ENCODE measurements around the gene CENPH. TPM values are rescaled to one million over a fixed set of nuclear protein-coding genes. Genes with fewer than 3 reads are reported as not detected.
"Not testable (repeated sequence)": the region's sequence is repeated elsewhere in the genome, so short reads cannot be mapped to it uniquely, and the experiment has no call there.

CENPH gene
- total and polyA plus RNA-seq, 4 experiments from 2014 or later = 6.1 to 8.3 (median 6.6) TPM

- no peak overlapping the region for H3K4me3 Mint-ChIP-seq
- Histone ChIP-seq H3K36me3 (ENCODE audit: insufficient read depth, low read length) (peaks cover 13% of the 10 kb centered on the region), H3K4me1 (ENCODE audit: insufficient read depth, low read length) (peaks cover 17% of the 10 kb centered on the region), H3K4me3 (ENCODE audit: low read length in 2 of 2) (no peak overlapping the region), H3K27me3 (ENCODE audit: insufficient read depth, low read length) (no peaks in the 10 kb centered on the region), H3K9me3 (ENCODE audit: control insufficient read depth in 1 of 2, low read length in 2 of 2) (no peaks in the 10 kb centered on the region), H3K27ac (ENCODE audit: low read depth, low read length) (no peak overlapping the region)
- H3K27me3 Mint-ChIP-seq = no peaks in the 10 kb centered on the region
- H3K27ac Mint-ChIP-seq = peak overlapping the region in 3 of 7 donors; percentile 24 to 69 (median 68)
- DNase-seq = no peak
- intact Hi-C loops (cut with micrococcal nuclease) = loop anchor here (5.0 kb wide), 1 partner anchor 190 kb away; no protein-coding TSS in a partner anchor
- H3K9me3 Mint-ChIP-seq = no peaks in the 10 kb centered on the region
- POLR2A ChIA-PET (ENCODE audit: partially characterized antibody) = interaction anchor here (7.8 kb wide), 1 partner anchor 13 kb away, joined by 81 read pairs; a partner anchor contains a TSS
- CTCF ChIA-PET (ENCODE audit: partially characterized antibody) = no interaction called here
- peaks cover 9 to 32% (median 18%) of the 10 kb centered on the region in 4 donors for H3K4me1 Mint-ChIP-seq
- peaks cover 0 to 18% of the 10 kb centered on the region in 2 donors for H3K36me3 Mint-ChIP-seq
Measured at GRCh38 chr5:69231851-69232250, 42.5 kb downstream of the CENPH start.

- ChIA-PET POLR2A (ENCODE audit: partially characterized antibody) (interaction anchor here (0.6 to 7.8 kb wide), 12 partner anchors 9 to 244 kb away, joined by 3 to 81 read pairs (median 4); partner anchors contain the start of genes AK6, CCDC125, CCNB1 and CENPH), CTCF (ENCODE audit: partially characterized antibody) (interaction anchor here (0.6 to 2.1 kb wide), 10 partner anchors 12 to 192 kb away, joined by 3 to 9 read pairs (median 4); partner anchors contain the start of genes CCDC125 and SLC30A5)
- Mint-ChIP-seq H3K4me1 (peaks cover 26 to 58% (median 40%) of the 10 kb centered on the region in 4 donors), H3K4me3 (peak within 1 kb of the TSS; percentile 92 to 99 (median 98)), H3K27ac (peak within 1 kb of the TSS; percentile 83 to 97 (median 96)), H3K9me3 (no peaks in the 10 kb centered on the region), H3K27me3 (no peaks in the 10 kb centered on the region), H3K36me3 (peaks cover 4 to 33% of the 10 kb centered on the region in 2 donors)
- peak; percentile 88 to 95 (median 90) for DNase-seq
- intact Hi-C loops (cut with micrococcal nuclease) = loop anchor here (1.0 to 5.0 kb wide), 6 partner anchors 17 to 192 kb away; partner anchors contain the start of genes AK6, CCNB1, CENPH and RAD17
- no peaks in the 10 kb centered on the region for H3K27me3 ChIP-seq (ENCODE audit: insufficient read depth, low read length)
- H3K27ac ChIP-seq (ENCODE audit: low read depth, low read length) = peak within 1 kb of the TSS; percentile 91
- no peaks in the 10 kb centered on the region for H3K9me3 ChIP-seq (ENCODE audit: control insufficient read depth in 1 of 2, low read length in 2 of 2)
- H3K36me3 ChIP-seq (ENCODE audit: insufficient read depth, low read length) = peaks cover 5% of the 10 kb centered on the region
- H3K4me1 ChIP-seq (ENCODE audit: insufficient read depth, low read length) = peaks cover 31% of the 10 kb centered on the region
- peak within 1 kb of the TSS; percentile 93 to 97 for H3K4me3 ChIP-seq (ENCODE audit: low read length in 2 of 2)
Measured at GRCh38 chr5:69234457-69235268, 45.3 kb downstream of the CENPH start, which contains the start of gene CDK7. CDK7 (plus strand) TSS chr5:69234886; CDS start chr5:69234976, 90 bp downstream.

GRCh38 chr5:69236733-69237132 is 47.4 kb downstream of the CENPH start:
- H3K4me1 Mint-ChIP-seq = peaks cover 36 to 72% (median 52%) of the 10 kb centered on the region in 4 donors
- DNase-seq; H3K9me3 ChIP-seq (ENCODE audit: control insufficient read depth in 1 of 2, low read length in 2 of 2); H3K36me3 ChIP-seq (ENCODE audit: insufficient read depth, low read length); H3K27me3 Mint-ChIP-seq; H3K9me3 Mint-ChIP-seq; H3K27me3 ChIP-seq (ENCODE audit: insufficient read depth, low read length); H3K27ac ChIP-seq (ENCODE audit: low read depth, low read length); intact Hi-C loops (cut with micrococcal nuclease); H3K4me3 ChIP-seq (ENCODE audit: low read length in 2 of 2): not testable (repeated sequence)
- H3K27ac Mint-ChIP-seq = peak overlapping the region in 4 of 7 donors; percentile 31 to 89 (median 78)
- H3K4me3 Mint-ChIP-seq = peak overlapping the region in 7 of 8 donors; percentile 43 to 86 (median 70)
- POLR2A ChIA-PET (ENCODE audit: partially characterized antibody) = interaction anchor here (7.8 kb wide), 1 partner anchor 18 kb away, joined by 81 read pairs; a partner anchor contains a TSS
- H3K36me3 Mint-ChIP-seq = peaks cover 17 to 36% of the 10 kb centered on the region in 2 donors
- CTCF ChIA-PET (ENCODE audit: partially characterized antibody) = interaction anchor here (1.6 kb wide), 1 partner anchor 143 kb away, joined by 4 read pairs; the partner anchor contains the start of gene SLC30A5
- peaks cover 31% of the 10 kb centered on the region for H3K4me1 ChIP-seq (ENCODE audit: insufficient read depth, low read length)

- peaks cover 41 to 81% (median 59%) of the 10 kb centered on the region in 4 donors for H3K4me1 Mint-ChIP-seq
- Histone ChIP-seq H3K36me3 (ENCODE audit: insufficient read depth, low read length) (peaks cover 5% of the 10 kb centered on the region), H3K4me3 (ENCODE audit: low read length in 2 of 2) (no peak overlapping the region), H3K4me1 (ENCODE audit: insufficient read depth, low read length) (peaks cover 32% of the 10 kb centered on the region), H3K27ac (ENCODE audit: low read depth, low read length) (no peak overlapping the region), H3K27me3 (ENCODE audit: insufficient read depth, low read length) (no peaks in the 10 kb centered on the region), H3K9me3 (ENCODE audit: control insufficient read depth in 1 of 2, low read length in 2 of 2) (no peaks in the 10 kb centered on the region)
- DNase-seq = no peak
- peaks cover 25 to 40% of the 10 kb centered on the region in 2 donors for H3K36me3 Mint-ChIP-seq
- POLR2A ChIA-PET (ENCODE audit: partially characterized antibody) = no interaction called here
- no peaks in the 10 kb centered on the region for H3K9me3 Mint-ChIP-seq
- H3K4me3 Mint-ChIP-seq = peak overlapping the region in 7 of 8 donors; percentile 8 to 86 (median 63)
- intact Hi-C loops (cut with micrococcal nuclease) = no loop called here
- peak overlapping the region in 3 of 7 donors; percentile 43 to 51 (median 46) for H3K27ac Mint-ChIP-seq
- H3K27me3 Mint-ChIP-seq = no peaks in the 10 kb centered on the region
- CTCF ChIA-PET (ENCODE audit: partially characterized antibody) = interaction anchor here (0.8 kb wide), 1 partner anchor 25 kb away, joined by 3 read pairs; no protein-coding TSS in a partner anchor
Measured at GRCh38 chr5:69237877-69238276, 48.5 kb downstream of the CENPH start.

- no peaks in the 10 kb centered on the region for H3K9me3 Mint-ChIP-seq
- ChIA-PET CTCF (ENCODE audit: partially characterized antibody) (interaction anchor here (0.5 to 0.6 kb wide), 2 partner anchors 32 to 100 kb away, joined by 3 read pairs; no protein-coding TSS in a partner anchor), POLR2A (ENCODE audit: partially characterized antibody) (no interaction called here)
- Histone ChIP-seq H3K27ac (ENCODE audit: low read depth, low read length) (no peak overlapping the region), H3K27me3 (ENCODE audit: insufficient read depth, low read length) (no peaks in the 10 kb centered on the region), H3K36me3 (ENCODE audit: insufficient read depth, low read length) (peaks cover 5% of the 10 kb centered on the region), H3K4me3 (ENCODE audit: low read length in 2 of 2) (no peak overlapping the region), H3K4me1 (ENCODE audit: insufficient read depth, low read length) (peaks cover 38% of the 10 kb centered on the region), H3K9me3 (ENCODE audit: control insufficient read depth in 1 of 2, low read length in 2 of 2) (no peaks in the 10 kb centered on the region)
- peak overlapping the region in 5 of 8 donors; percentile 11 to 53 (median 38) for H3K4me3 Mint-ChIP-seq
- H3K4me1 Mint-ChIP-seq = peaks cover 46 to 87% (median 64%) of the 10 kb centered on the region in 4 donors
- intact Hi-C loops (cut with micrococcal nuclease) = no loop called here
- no peaks in the 10 kb centered on the region for H3K27me3 Mint-ChIP-seq
- H3K27ac Mint-ChIP-seq = peak overlapping the region in 2 of 7 donors; percentile 13 to 45
- H3K36me3 Mint-ChIP-seq = peaks cover 32 to 45% of the 10 kb centered on the region in 2 donors
- DNase-seq = no peak
Measured at GRCh38 chr5:69238760-69239251, 49.4 kb downstream of the CENPH start.

- CTCF ChIA-PET (ENCODE audit: partially characterized antibody) = interaction anchor here (1.0 kb wide), 1 partner anchor 73 kb away, joined by 4 read pairs; no protein-coding TSS in a partner anchor
- H3K27ac Mint-ChIP-seq = peak overlapping the region in 3 of 7 donors; percentile 4 to 38 (median 5)
Measured at GRCh38 chr5:69242215-69242927, 53.0 kb downstream of the CENPH start.

More at GRCh38 chr5:69242215-69242927, 53.0 kb downstream of the CENPH start:
- no peak for DNase-seq
- Histone ChIP-seq H3K27me3 (ENCODE audit: insufficient read depth, low read length) (no peaks in the 10 kb centered on the region), H3K36me3 (ENCODE audit: insufficient read depth, low read length) (peaks cover under 1% of the 10 kb centered on the region), H3K9me3 (ENCODE audit: control insufficient read depth in 1 of 2, low read length in 2 of 2) (no peaks in the 10 kb centered on the region), H3K4me1 (ENCODE audit: insufficient read depth, low read length) (peaks cover 16% of the 10 kb centered on the region), H3K4me3 (ENCODE audit: low read length in 2 of 2) (no peak overlapping the region), H3K27ac (ENCODE audit: low read depth, low read length) (no peak overlapping the region)
- intact Hi-C loops (cut with micrococcal nuclease) = no loop called here
- H3K4me1 Mint-ChIP-seq = peaks cover 47 to 77% (median 63%) of the 10 kb centered on the region in 4 donors
- no peak overlapping the region for H3K4me3 Mint-ChIP-seq
- H3K9me3 Mint-ChIP-seq = peaks cover 0 to 4% (median under 1%) of the 10 kb centered on the region in 8 donors
- peaks cover 39 to 51% of the 10 kb centered on the region in 2 donors for H3K36me3 Mint-ChIP-seq
- POLR2A ChIA-PET (ENCODE audit: partially characterized antibody) = no interaction called here
- no peaks in the 10 kb centered on the region for H3K27me3 Mint-ChIP-seq
